Upper lobe of left lung (tissue), 6 donors: Measurements from ENCODE around the gene CDC45. TPM values are rescaled to one million over a fixed set of nuclear protein-coding genes. Genes with fewer than 3 reads are reported as not detected.

Source experiments
- ATAC-seq, 2 donors: fragments of 200-7000 bp; cut with Tn5 transposase; one replicate each; pipeline ENCODE4 v1.9.1; 2022; ENCODE audit warnings: mild to moderate bottlenecking in 2 of 2, moderate library complexity in 2 of 2; ENCODE audit not compliant: low FRiP score in 2 of 2
- DNase-seq, 2 donors: peaks; one replicate each; pipeline ENCODE4 v3.0.0-alpha.2; 2019 to 2020
- H3K27ac ChIP-seq, 4 donors: fragments of 200-600 bp; sonication (generic); one replicate each; pipeline ENCODE4 v1.5.1; 2016 to 2019
- H3K27me3 ChIP-seq, 4 donors: fragments of 200-600 bp; sonication (generic); one replicate each; pipeline ENCODE4 v1.5.1; 2017 to 2019
- H3K36me3 ChIP-seq, 4 donors: fragments of 200-600 bp; sonication (generic); one replicate each; pipeline ENCODE4 v1.5.1; 2016 to 2019
- H3K4me1 ChIP-seq, 4 donors: fragments of 200-600 bp; sonication (generic); one replicate each; pipeline ENCODE4 v1.5.1; 2018 to 2019
- H3K4me3 ChIP-seq, 4 donors: fragments of 200-600 bp; sonication (generic); one replicate each; pipeline ENCODE4 v1.5.1; 2017 to 2019; ENCODE audit warnings: mild to moderate bottlenecking in 2 of 4, moderate library complexity in 1 of 4
- H3K9me3 ChIP-seq, 4 donors: fragments of 200-600 bp; sonication (generic); one replicate each; pipeline ENCODE4 v1.5.1; 2018 to 2019
- CTCF ChIP-seq, 6 experiments: fragments of 450-650 bp in 4 of 6; fragments of 200-600 bp in 2 of 6; sonication (generic) in 2 of 6; IDR thresholded peaks; one replicate each; pipeline ENCODE4 v1.5.1; 2016 to 2019; ENCODE audit warnings: antibody characterized with exemption in 6 of 6
- EP300 ChIP-seq, 4 donors: sonication (generic); formaldehyde crosslinking; IDR thresholded peaks; one replicate each; pipeline ENCODE4 v1.5.1; 2017; ENCODE audit warnings: antibody characterized with exemption in 4 of 4, control low read depth in 2 of 4
- POLR2A ChIP-seq, 4 donors: fragments of 450-650 bp; IDR thresholded peaks; one replicate each; pipeline ENCODE4 v1.5.1; 2016 to 2017; ENCODE audit warnings: antibody characterized with exemption in 4 of 4, mild to moderate bottlenecking in 2 of 4
- POLR2AphosphoS5 ChIP-seq, 2 donors: sonication (generic); formaldehyde crosslinking; IDR thresholded peaks; one replicate each; pipeline ENCODE4 v1.5.1; 2017; ENCODE audit warnings: antibody characterized with exemption in 2 of 2
- WGBS, 2 donors: methylation state at CpG; one replicate each; pipeline ENCODE4 v1.1.5; 2017 to 2018; 5-methylcytosine and 5-hydroxymethylcytosine counted together
- total RNA-seq, 6 donors: library from RNA; depleted of rRNA in 4 of 6; stranded (reverse); fragments of >200 nt in 4 of 6; gene quantifications; one replicate each; pipeline versions ENCODE4 v1.1.0 to v1.2.1, GENCODE V29; 2016 to 2021
- donor health status: DM: no; HTN: no; CAD: no; lungs with moderate emphysema.
- donor health status: DM: no; HTN: yes; CAD: no; lungs with severe emphysema.

Gene CDC45
- total RNA-seq, 6 donors from 2014 or later, result 0.44 to 3.2 (median 1.8) TPM; not detected in 1

- Histone ChIP-seq H3K27me3 (no peaks in the 10 kb centered on the region), H3K9me3 (no peaks in the 10 kb centered on the region), H3K4me1 (peaks cover 18 to 34% (median 27%) of the 10 kb centered on the region in 4 donors), H3K36me3 (peaks cover 1 to 16% (median 11%) of the 10 kb centered on the region in 4 donors), H3K4me3 (peak within 1 kb of the TSS; percentile 70 to 95 (median 86)), H3K27ac (peak within 1 kb of the TSS; percentile 94 to 98 (median 96))
- TF ChIP-seq EP300 (IDR thresholded peaks at IDR 0.05) (no peak), POLR2A (IDR thresholded peaks at IDR 0.05) (peak in 2 of 4 donors; percentile 49 to 67), POLR2AphosphoS5 (IDR thresholded peaks at IDR 0.05) (peak; percentile 68 to 73), CTCF (IDR thresholded peaks at IDR 0.05) (no peak)
- ATAC-seq (peak; percentile 87 to 91), DNase-seq (peak; percentile 83 to 96)
- 1% methylated on average over 20 to 26 of the region's 42 CpGs for WGBS, 2 donors
These were observed 792 bp upstream of the CDC45 start, which contains the start of gene UFD1 for GRCh38 chr22:19478901-19479354. Gene UFD1 (minus strand): TSS chr22:19479193. CDS start chr22:19479085, 108 bp downstream.

GRCh38 chr22:19480173-19480568 lies 451 bp downstream of the CDC45 start:
- no peak for TF ChIP-seq POLR2AphosphoS5 (IDR thresholded peaks at IDR 0.05)
- TF ChIP-seq EP300 (IDR thresholded peaks at IDR 0.05), result no peak
- TF ChIP-seq CTCF (IDR thresholded peaks at IDR 0.05), result no peak
- TF ChIP-seq POLR2A (IDR thresholded peaks at IDR 0.05), result no peak
- H3K27ac ChIP-seq, result peak overlapping the region in 1 of 4 donors; percentile 12
- H3K4me1 ChIP-seq, result peaks cover 18 to 34% (median 27%) of the 10 kb centered on the region in 4 donors
- H3K4me3 ChIP-seq, result peak overlapping the region in 3 of 4 donors; percentile 81 to 95 (median 92)
- peaks cover 0 to 4% (median 2%) of the 10 kb centered on the region in 4 donors for H3K36me3 ChIP-seq
- no peaks in the 10 kb centered on the region for H3K27me3 ChIP-seq
- no peak for ATAC-seq
- DNase-seq, result no peak
- WGBS, 2 donors, result 1 to 4% methylated on average over 8 to 15 of the region's 15 CpGs
- H3K9me3 ChIP-seq, result no peaks in the 10 kb centered on the region

DNA sequence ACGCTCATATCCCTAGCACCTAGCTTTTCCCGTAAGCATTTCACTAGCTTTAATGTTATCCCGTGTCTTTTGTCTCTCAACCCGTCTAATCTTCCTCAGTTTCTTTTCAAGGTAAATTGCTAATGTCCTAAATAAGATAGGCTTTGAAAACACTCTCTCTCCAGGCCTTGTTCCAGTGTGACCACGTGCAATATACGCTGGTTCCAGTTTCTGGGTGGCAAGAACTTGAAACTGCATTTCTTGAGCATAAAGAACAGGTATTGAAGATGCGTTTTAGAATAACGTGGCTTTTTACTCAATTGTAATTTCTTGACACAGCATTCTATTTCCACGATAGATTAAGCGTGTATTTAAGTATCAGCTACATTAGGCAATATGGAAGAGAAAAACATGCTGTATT lies 1.1 kb downstream of the CDC45 start:
- Histone ChIP-seq H3K9me3 (no peaks in the 10 kb centered on the region), H3K27ac (no peak overlapping the region), H3K27me3 (no peaks in the 10 kb centered on the region), H3K4me1 (peaks cover 18 to 30% (median 24%) of the 10 kb centered on the region in 4 donors), H3K4me3 (no peak overlapping the region), H3K36me3 (peaks cover 0 to 3% (median 0%) of the 10 kb centered on the region in 4 donors)
- DNase-seq (no peak), ATAC-seq (no peak)
- WGBS, 2 donors, result 63 to 71% methylated on average over 10 of the region's 10 CpGs
- TF ChIP-seq EP300 (IDR thresholded peaks at IDR 0.05), result no peak
- TF ChIP-seq POLR2A (IDR thresholded peaks at IDR 0.05), result no peak
- TF ChIP-seq CTCF (IDR thresholded peaks at IDR 0.05), result no peak
- no peak for TF ChIP-seq POLR2AphosphoS5 (IDR thresholded peaks at IDR 0.05)

- no peaks in the 10 kb centered on the region for H3K27me3 ChIP-seq
- DNase-seq, result no peak
- peaks cover 11 to 18% (median 16%) of the 10 kb centered on the region in 4 donors for H3K4me1 ChIP-seq
- WGBS, 2 donors, result 90 to 93% methylated on average over 9 of the region's 9 CpGs
- no peak overlapping the region for H3K27ac ChIP-seq
- no peaks in the 10 kb centered on the region for H3K9me3 ChIP-seq
- no peak overlapping the region for H3K4me3 ChIP-seq
- no peak for ATAC-seq
- no peaks in the 10 kb centered on the region for H3K36me3 ChIP-seq
- TF ChIP-seq POLR2AphosphoS5 (IDR thresholded peaks at IDR 0.05) (no peak), CTCF (IDR thresholded peaks at IDR 0.05) (no peak), EP300 (IDR thresholded peaks at IDR 0.05) (no peak), POLR2A (IDR thresholded peaks at IDR 0.05) (no peak)
These were observed 2.6 kb downstream of the CDC45 start for GRCh38 chr22:19482297-19482696.
